GM18951 (cell line): ENCODE data around the gene GRN.
"Not testable (repeated sequence)": the region's sequence is repeated elsewhere in the genome, so short reads cannot be mapped to it uniquely, and the experiment has no call there.

Experiments used
- POLR2A ChIP-seq: IDR thresholded peaks from 4 replicates; pipeline ENCODE4 v1.6.1; 2011; ENCODE audit warnings: mild to moderate bottlenecking; ENCODE audit not compliant: insufficient read length, insufficient read depth; ENCODE audit errors: extremely low read depth
- in situ Hi-C: fragments of 300-500 bp; cut with MboI; formaldehyde crosslinking; loops from one replicate; pipeline ENCODE4 v1.12.0; 2022; ENCODE audit warnings: low sequenced_read_pairs, mixed read lengths, inconsistent platforms; ENCODE audit not compliant: unreplicated experiment

The GRN gene

DNA sequence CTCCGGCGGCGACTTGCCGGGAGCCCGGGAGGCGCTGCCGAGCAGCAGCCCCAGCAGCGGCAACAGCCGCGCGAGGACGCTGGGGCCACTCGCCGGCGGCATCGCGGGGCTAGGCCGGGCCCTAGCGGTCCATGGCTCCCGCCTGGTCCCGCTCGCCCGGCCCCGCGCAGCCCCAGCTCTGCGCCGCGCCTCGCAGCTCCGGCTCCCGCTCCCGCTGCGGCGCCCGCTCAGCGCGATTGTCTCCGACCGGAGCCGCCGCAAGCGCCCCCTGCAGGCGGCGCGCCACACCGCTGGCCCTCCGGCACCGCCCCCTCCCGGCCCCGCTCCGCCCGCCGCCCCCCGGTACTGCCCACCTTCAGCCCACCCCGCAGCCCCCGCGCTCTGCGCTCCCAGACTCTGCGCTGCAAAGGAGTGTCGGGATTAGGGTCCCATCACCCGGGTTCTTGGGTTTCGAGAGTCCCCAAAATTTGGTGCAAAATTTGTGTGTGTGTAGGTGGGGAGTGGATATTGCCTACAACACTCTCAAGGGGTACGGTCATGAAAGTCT lies 18.6 kb downstream of the GRN start, which contains the start of gene FAM171A2:
TSS of gene FAM171A2 (minus strand) at position 241 of the 547 bp plus-strand sequence. CDS start at position 102, 139 bp downstream.
- in situ Hi-C loops, result no loop called here
- no peak for TF ChIP-seq POLR2A

DNA sequence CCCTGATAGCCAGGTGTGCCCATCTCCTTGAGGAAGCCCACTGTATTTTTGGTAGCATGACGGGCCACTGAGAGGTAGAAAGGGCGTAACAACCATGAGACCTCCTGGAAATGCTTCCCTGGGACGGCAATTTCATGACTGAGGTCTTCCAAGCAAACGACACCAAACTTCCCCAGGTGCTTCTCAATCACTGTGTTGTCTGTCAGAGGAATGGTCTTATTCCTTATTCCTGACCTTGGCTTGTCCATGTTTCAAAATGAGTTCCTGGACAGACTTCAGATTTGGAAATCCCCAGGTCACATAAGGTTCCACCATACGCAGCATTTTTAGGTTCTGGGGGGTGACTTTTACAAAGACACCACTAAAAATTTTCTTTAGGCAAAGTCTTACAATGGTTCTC lies 19.9 kb downstream of the GRN start:
- in situ Hi-C loops, result not testable (repeated sequence)

DNA sequence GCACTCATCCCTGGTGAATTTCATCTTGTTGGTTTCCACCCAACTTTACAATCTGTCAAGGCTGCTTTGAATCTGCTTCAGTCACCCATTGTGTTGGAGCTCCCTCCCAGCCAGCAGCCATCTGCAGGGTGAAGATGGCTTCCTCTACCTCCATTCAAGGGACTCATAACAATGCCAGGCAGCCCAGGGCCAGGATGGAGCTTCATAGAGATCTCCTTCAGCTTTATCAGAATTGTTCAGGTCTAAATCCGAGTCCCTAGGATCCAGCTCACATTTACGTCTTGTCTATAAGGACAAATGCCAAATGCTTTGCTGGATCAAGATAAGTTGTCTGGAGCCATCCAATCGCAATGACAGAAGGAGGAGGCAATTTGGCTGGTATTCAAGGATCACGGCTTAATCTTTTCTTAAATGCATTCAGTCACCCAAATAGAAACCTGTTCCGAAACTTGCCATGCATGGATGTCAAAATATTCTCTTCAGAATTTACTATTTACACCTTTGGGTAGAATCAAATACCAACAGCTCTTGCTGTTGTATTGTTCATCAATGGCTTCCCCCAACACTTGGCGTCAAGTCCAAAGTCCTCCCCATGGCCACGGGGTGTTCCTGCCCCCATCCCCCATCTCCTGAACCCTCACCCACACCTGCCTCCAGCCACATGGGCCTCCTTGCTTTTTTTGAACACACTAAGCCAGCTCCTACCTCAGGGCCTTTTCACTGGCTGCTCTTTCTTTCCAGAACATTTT lies 22.3 kb downstream of the GRN start:
- no peak for TF ChIP-seq POLR2A
- in situ Hi-C loops, result no loop called here

DNA sequence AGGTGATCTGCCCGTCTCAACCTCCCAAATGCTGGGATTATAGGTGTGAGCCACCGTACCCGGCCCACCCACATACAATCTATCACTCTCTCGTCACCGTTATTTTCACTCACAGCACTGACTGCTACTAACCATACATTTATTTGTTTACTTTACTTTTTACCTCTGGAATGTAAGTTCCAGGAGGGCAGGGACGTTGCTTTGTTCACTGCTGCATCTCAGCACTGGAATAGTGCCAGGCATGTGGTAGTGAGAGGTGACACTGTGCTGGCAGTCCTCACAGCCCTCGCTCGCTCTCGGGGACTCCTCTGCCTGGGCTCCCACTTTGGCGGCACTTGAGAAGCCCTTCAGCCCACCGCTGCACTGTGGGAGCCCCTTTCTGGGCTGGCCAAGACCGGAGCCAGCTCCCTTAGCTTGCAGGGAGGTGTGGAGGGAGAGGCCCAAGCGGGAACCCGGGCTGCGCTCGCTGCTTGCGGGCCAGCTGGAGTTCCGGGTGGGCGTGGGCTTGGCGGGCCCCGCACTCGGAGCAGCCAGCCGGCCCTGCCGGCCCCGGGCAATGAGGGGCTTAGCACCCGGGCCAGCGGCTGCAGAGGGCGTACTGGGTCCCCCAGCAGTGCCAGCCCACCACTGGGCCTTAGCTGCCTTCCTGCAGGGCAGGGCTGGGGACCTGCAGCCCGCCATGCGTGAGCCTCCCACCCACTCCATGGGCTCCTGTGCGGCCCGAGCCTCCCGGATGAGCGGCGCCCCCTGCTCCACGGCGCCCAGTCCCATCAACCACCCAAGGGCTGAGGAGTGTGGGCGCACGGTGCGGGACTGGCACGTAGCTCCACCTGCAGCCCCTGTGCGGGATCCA lies 23.5 kb downstream of the GRN start:
- in situ Hi-C loops, result not testable (repeated sequence)

DNA sequence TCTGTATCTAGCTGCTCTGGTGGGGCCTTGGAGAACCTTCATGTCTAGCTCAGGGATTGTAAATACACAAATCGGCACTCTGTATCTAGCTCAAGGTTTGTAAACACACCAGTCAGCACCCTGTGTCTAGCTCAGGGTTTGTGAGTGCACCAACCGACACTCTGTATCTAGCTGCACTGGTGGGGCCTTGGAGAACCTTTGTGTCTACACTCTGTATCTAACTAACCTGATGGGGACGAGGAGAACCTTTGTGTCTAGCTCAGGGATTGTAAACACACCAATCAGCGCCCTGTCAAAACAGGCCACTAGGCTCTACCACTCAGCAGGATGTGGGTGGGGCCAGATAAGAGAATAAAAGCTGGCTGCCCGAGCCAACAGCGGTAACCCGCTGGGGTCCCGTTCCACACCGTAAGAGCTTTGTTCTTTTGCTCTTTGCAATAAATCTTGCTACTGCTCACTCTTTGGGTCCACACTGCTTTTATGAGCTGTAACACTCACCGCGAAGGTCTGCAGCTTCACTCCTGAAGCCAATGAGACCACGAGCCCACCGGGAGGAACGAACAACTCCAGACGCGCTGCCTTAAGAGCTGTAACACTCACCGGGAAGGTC lies 24.4 kb downstream of the GRN start:
- in situ Hi-C loops, result not testable (repeated sequence)

DNA sequence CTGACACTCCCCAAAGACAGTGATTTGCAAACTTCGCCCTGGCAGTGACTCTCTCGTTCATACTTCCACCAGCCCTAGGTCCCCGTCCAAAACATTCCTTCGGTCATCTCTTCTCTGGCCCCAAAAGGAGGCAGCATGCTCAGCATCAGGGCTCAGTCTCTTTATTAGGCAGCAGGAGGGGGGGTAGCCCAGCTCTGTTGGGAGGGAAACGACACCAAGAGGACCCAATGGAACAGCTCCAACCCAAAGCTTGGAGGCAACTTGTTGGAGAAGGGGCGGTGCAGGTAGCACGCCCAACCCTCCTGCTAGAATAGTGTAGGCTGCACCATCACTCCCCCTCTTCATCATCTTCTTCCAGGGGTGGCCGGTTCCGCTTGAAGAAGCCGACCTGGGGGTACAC lies 26.9 kb downstream of the GRN start:
- no peak for TF ChIP-seq POLR2A
- in situ Hi-C loops, result no loop called here

DNA sequence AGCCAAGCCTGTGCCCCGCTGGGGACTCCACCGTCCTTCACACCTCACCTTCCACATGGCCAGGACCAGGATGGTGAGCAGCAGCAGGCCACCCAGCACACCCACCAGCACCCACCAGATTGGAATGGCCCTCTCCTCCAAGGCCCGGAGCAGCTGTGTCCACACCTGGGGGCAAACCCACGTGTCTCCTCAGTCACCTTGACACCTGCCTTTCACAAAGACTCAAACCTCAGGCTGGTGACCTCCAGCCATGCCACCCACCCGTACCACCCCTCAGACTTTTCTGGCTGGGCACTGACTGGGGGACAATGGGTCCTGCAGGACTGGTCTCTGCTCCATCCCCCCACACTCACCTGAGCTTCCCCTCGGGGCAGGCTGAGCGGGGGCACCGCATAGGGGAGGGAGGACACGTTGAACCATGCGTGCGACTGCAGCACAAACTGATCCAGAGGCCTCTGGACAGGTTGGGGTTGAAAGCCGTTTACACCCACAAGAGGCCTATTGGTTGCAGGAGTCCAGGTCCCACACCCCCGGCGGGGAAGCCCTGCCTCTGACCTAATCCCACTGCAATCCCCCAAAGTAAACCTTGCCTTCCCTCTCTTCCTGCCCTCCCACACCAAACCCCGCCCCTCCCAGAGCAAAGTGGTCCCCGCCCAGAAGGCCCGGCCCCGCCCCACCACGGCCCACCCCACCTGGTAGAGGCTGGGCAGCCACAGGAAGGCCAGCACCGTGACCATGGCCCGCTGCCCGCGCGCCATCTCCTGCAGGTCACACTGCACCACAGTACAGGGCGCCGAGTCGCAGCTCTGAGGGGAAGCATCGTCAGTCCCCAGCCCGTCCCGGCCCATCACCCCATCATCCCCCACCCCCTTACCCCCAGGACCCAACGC lies 29.4 kb downstream of the GRN start:
- TF ChIP-seq POLR2A, result no peak
- in situ Hi-C loops, result no loop called here

DNA sequence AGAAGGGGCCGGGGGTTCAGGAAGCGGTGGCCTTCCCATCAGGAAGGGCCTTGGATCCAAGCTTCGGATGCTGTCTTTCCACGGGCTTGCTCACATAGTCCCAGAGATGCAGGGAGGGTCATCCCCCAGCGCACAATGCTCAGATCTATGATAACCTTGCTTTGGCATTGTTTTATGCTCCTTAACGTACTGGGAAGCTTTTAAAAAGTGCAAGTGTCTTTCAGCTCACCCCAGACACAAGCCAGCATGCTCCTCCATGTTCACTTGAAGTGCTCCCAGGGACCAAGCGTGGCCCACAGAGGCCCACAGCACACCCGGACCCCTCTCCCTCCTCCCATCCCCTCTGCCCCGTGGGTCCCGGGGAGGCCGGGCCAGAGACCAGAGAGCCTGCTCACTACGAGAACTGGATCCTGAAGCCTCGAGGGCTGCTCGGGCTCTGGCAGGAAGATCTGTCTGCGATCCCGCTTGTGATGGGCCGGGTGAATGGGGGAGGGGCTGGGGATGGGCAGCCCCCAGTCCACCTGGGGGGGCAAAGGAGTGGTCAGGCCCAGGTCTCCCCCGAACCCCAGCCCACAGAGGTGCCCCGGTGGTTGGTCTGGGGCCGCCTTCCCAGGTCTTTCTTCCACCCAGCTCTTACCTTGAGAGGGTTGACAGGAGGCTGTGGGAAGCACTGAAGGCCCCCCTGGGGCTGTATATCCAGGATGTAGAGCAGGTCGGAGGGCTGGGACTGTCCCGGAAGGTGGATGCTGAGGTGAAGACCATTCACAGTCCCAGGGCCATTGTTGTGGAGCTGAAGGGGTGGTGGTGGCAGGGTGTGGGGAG lies 30.3 kb downstream of the GRN start:
- TF ChIP-seq POLR2A, result no peak
- in situ Hi-C loops, result no loop called here

DNA sequence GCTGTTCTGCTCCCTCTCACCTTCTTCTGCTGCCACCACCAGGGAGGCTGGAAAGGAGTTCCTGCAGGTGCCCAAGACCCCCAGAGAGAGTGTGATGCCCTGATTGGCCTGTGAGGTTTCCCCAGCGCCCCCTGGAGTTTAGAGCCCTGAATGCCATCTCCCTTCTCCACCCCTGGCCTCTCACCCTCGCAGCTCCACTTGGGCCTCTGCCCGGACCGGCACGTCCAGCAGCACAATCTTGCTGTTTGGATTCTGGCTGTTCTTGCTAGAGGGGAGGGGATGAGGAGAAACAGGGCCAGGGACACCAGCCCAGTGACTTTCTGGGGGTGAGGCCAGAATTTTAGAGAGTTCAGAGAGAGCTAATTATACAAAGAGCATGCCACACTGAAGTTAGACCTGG lies 31.0 kb downstream of the GRN start:
- in situ Hi-C loops, result no loop called here
- TF ChIP-seq POLR2A, result no peak

DNA sequence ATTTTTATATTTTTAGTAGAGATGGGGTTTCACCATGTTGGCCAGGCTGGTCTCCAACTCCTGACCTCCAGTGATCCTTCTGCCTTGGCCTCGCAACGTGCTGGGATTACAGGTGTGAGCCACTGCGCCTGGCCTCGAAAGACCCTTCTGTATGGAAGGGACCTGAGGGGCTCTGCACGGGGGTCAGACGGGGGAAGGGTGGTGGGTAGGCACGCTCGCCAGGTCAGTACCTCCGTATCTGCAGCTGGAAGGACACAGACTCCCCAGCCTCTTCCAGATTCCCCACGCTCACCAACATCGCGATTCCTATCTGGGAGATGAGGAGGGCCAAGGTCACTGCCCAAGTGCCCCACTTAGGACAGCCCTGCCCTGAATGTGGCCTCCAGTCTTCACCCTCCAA lies 31.7 kb downstream of the GRN start:
- TF ChIP-seq POLR2A, result no peak
- in situ Hi-C loops, result no loop called here

DNA sequence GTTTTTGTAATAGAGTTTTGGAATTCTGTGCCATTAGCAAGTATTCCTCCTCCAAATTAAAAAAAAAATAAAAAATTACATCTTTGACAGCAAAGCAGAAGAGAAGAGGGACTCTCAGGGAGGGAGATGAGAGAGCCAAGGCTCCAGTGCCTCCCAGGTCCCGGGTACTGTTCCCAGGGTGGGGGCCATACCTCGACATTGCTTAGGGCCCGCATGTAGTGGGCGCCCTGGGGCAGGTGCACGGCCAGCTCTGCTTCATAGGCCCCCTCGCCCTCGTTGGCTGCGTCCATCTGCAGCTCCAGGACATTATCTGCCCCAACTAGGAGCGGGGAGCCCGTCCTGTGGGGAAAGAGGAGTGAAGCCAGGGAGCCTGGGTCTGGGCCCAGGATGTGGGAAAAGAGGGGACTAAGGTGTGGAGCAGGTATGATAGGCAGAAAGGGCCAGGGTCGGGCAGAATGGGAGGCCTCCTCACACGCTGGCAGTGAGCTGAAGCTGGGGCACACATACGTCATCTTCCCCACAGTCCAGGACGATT lies 33.1 kb downstream of the GRN start:
- no peak for TF ChIP-seq POLR2A
- in situ Hi-C loops, result no loop called here

DNA sequence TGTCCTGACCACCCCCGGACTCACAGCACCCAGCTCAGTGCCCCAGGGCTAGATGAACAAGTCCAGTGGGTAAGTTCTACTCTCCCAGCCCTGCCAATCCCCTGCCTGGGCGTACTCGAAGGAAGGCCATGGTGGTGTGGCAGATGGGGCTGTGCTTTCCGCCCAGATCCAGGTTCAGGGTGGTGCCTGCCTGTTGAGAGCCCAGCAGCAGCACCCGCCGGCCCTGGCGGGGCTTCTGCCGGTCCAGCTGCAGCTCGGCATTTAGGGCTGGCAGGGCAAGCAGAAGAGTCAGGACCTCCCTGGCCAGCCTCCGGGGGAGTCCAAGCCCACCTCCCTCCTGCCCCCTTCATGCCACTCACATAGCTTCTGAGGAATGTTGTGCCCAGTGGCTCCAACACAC lies 34.8 kb downstream of the GRN start:
- TF ChIP-seq POLR2A, result no peak
- in situ Hi-C loops, result no loop called here
